Epithelial cell of proximal tubule (primary cell): ENCODE measurements around the gene ALDH9A1. TPM values are rescaled to one million over a fixed set of nuclear protein-coding genes. Genes with fewer than 3 reads are reported as not detected.
"Not testable (repeated sequence)": the region's sequence is repeated elsewhere in the genome, so short reads cannot be mapped to it uniquely, and the experiment has no call there.

Source experiments
- DNase-seq: peaks from one replicate; pipeline ENCODE4 v3.0.0-alpha.2; 2011; ENCODE audit warnings: low read depth
- H3K4me3 ChIP-seq: 2 replicates; pipeline ENCODE4 v1.5.1; 2011; ENCODE audit warnings: low read depth, mild to moderate bottlenecking, low read length
- CTCF ChIP-seq: conservative IDR thresholded peaks from 2 replicates; pipeline ENCODE4 v1.5.1; 2012; ENCODE audit warnings: low read depth, mild to moderate bottlenecking, low read length
- total RNA-seq: library from RNA; depleted of rRNA; stranded (reverse); fragments of >200 nt; gene quantifications from 2 replicates; pipeline ENCODE4 v1.2.3, GENCODE V29; 2015

ALDH9A1 gene
- total RNA-seq, 1 donor from 2014 or later: 44.5 TPM

GRCh38 chr1:165641231-165641987 is 57.0 kb downstream of the ALDH9A1 start:
- no peak overlapping the region for H3K4me3 ChIP-seq
- TF ChIP-seq CTCF: no peak
- DNase-seq: no peak

GRCh38 chr1:165639821-165640623 is 58.3 kb downstream of the ALDH9A1 start:
- H3K4me3 ChIP-seq: no peak overlapping the region
- DNase-seq: no peak
- TF ChIP-seq CTCF: no peak

- not testable (repeated sequence) for H3K4me3 ChIP-seq, DNase-seq
These were observed 60.2 kb downstream of the ALDH9A1 start for GRCh38 chr1:165638211-165638610.

GRCh38 chr1:165637427-165637826 is 60.9 kb downstream of the ALDH9A1 start:
- no peak overlapping the region for H3K4me3 ChIP-seq
- DNase-seq: peak; percentile 57
- TF ChIP-seq CTCF: no peak

- H3K4me3 ChIP-seq: no peak overlapping the region
- no peak for DNase-seq
- TF ChIP-seq CTCF: no peak
These were observed 62.5 kb downstream of the ALDH9A1 start for GRCh38 chr1:165635823-165636222.

- peak; percentile 52 for DNase-seq
- no peak for TF ChIP-seq CTCF
- H3K4me3 ChIP-seq: no peak overlapping the region
These were observed 63.0 kb downstream of the ALDH9A1 start for GRCh38 chr1:165635329-165635728.

GRCh38 chr1:165634154-165634921 is 64.0 kb downstream of the ALDH9A1 start:
- TF ChIP-seq CTCF: no peak
- DNase-seq: no peak
- H3K4me3 ChIP-seq: peak overlapping the region; percentile 91
